ENCODE data around the gene SLC15A4.
"Not testable (repeated sequence)": the region's sequence is repeated elsewhere in the genome, so short reads cannot be mapped to it uniquely, and the experiment has no call there.

Gene SLC15A4

GRCh38 chr12:128823916-128824839 lies at the start of gene SLC15A4:
SLC15A4 (minus strand) TSS chr12:128823958; CDS start chr12:128823943, 15 bp downstream.
- DNase-seq (ENCODE audit: low read depth) = peak; percentile 83

GRCh38 chr12:128872303-128872702 lies 48.5 kb upstream of the SLC15A4 start:
- no peak for DNase-seq (ENCODE audit: low read depth)

GRCh38 chr12:128871516-128871892 lies 47.7 kb upstream of the SLC15A4 start:
- no peak for DNase-seq (ENCODE audit: low read depth)

GRCh38 chr12:128867466-128867865 lies 43.7 kb upstream of the SLC15A4 start:
- DNase-seq (ENCODE audit: low read depth) = no peak

- DNase-seq (ENCODE audit: low read depth) = no peak
Measured at GRCh38 chr12:128864516-128865186, 40.9 kb upstream of the SLC15A4 start.

- DNase-seq (ENCODE audit: low read depth) = no peak
Measured at GRCh38 chr12:128863957-128864356, 40.2 kb upstream of the SLC15A4 start.

GRCh38 chr12:128861226-128862016 lies 37.7 kb upstream of the SLC15A4 start:
- DNase-seq (ENCODE audit: low read depth) = no peak

GRCh38 chr12:128859311-128859710 lies 35.6 kb upstream of the SLC15A4 start:
- DNase-seq (ENCODE audit: low read depth) = no peak

GRCh38 chr12:128857133-128857763 lies 33.5 kb upstream of the SLC15A4 start:
- DNase-seq (ENCODE audit: low read depth) = no peak

GRCh38 chr12:128856791-128857078 lies 33.0 kb upstream of the SLC15A4 start:
- no peak for DNase-seq (ENCODE audit: low read depth)

- DNase-seq (ENCODE audit: low read depth) = no peak
Measured at GRCh38 chr12:128856035-128856790, 32.5 kb upstream of the SLC15A4 start.

- DNase-seq (ENCODE audit: low read depth) = no peak
Measured at GRCh38 chr12:128853600-128854197, 29.9 kb upstream of the SLC15A4 start.

GRCh38 chr12:128852885-128853599 lies 29.3 kb upstream of the SLC15A4 start, which contains the start of gene GLT1D1:
GLT1D1 (plus strand) TSS chr12:128853478; CDS start chr12:128853582, 104 bp downstream.
- no peak for DNase-seq (ENCODE audit: low read depth)

GRCh38 chr12:128852026-128852698 lies 28.4 kb upstream of the SLC15A4 start:
- no peak for DNase-seq (ENCODE audit: low read depth)

- not testable (repeated sequence) for DNase-seq (ENCODE audit: low read depth)
Measured at GRCh38 chr12:128851429-128851828, 27.7 kb upstream of the SLC15A4 start.

- DNase-seq (ENCODE audit: low read depth) = no peak
Measured at GRCh38 chr12:128850400-128850799, 26.6 kb upstream of the SLC15A4 start.

- not testable (repeated sequence) for DNase-seq (ENCODE audit: low read depth)
Measured at GRCh38 chr12:128849806-128850205, 26.0 kb upstream of the SLC15A4 start.

GRCh38 chr12:128848371-128848770 lies 24.6 kb upstream of the SLC15A4 start:
- DNase-seq (ENCODE audit: low read depth) = no peak

GRCh38 chr12:128846671-128847070 lies 22.9 kb upstream of the SLC15A4 start:
- DNase-seq (ENCODE audit: low read depth) = not testable (repeated sequence)
